Stimulated activated CD4-positive, alpha-beta T cell treated with anti-CD3 and anti-CD28 coated beads, TNF-alpha, amount 100 ng/mL, for 48 hours (primary cell): ENCODE measurements around the gene ZNF286A.
"Not testable (repeated sequence)": the region's sequence is repeated elsewhere in the genome, so short reads cannot be mapped to it uniquely, and the experiment has no call there.

ENCODE experiments used
- DNase-seq, 3 donors: peaks; one replicate each; pipeline ENCODE4 v3.0.0-alpha.2; 2020; ENCODE audit warnings: low read depth in 3 of 3

ZNF286A gene

DNA sequence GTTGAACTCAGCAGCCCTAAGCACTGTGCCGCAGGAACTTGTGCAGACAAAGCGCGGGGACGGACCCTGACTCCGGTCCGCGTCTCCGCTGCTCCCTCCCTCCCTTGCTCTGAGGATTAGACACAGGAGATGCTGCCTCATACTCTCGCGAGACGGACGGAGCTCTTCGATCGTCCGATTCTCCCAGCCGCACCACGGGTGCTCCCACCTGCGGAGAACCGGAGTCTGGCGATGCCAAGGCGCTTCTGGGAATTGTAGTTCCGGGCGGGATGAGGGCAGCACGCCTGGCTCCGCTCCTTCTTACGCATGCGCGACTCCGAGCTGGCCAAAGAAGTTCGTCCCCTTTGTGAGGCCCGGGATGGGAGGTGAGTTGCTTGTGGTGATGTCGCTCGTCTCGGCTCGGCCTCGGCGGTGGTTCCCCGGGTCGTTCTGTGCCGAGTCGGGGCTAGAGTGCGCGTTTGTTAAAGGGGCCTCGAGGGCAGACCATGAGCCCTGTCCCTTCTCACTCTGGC lies at the start of gene ZNF286A:
Gene ZNF286A, plus strand, starts transcription at position 340 of the 512 bp plus-strand sequence. CDS start 578 bp downstream, outside the sequence.
- peak; percentile 90 to 99 (median 98) for DNase-seq

DNA sequence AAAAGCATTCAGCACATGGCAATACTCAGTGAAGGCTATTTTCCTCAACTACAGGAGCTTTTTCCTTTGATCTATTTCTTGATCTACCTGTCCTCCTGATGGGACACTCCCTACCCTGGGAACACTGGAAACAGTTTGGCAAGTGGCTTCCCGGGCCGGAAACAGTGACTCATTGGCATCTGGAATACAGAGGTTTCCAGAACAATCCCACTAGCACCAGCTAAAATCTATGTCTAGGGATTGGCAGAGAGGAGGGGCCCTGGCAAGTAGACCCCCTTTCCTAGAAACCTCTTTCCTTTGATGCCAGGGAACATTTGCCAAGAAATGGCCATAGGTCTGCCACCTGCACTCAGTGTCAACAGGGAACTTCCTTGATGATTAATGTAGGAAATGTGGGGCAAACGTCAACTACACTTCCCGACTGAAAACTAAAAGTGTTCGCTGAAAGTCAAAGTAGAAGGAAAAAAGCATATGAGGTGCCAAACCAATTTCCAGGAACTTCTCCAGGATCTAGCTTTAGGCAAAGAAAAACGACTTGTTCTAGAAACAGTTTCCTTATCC lies 49.6 kb upstream of the ZNF286A start:
- no peak for DNase-seq

DNA sequence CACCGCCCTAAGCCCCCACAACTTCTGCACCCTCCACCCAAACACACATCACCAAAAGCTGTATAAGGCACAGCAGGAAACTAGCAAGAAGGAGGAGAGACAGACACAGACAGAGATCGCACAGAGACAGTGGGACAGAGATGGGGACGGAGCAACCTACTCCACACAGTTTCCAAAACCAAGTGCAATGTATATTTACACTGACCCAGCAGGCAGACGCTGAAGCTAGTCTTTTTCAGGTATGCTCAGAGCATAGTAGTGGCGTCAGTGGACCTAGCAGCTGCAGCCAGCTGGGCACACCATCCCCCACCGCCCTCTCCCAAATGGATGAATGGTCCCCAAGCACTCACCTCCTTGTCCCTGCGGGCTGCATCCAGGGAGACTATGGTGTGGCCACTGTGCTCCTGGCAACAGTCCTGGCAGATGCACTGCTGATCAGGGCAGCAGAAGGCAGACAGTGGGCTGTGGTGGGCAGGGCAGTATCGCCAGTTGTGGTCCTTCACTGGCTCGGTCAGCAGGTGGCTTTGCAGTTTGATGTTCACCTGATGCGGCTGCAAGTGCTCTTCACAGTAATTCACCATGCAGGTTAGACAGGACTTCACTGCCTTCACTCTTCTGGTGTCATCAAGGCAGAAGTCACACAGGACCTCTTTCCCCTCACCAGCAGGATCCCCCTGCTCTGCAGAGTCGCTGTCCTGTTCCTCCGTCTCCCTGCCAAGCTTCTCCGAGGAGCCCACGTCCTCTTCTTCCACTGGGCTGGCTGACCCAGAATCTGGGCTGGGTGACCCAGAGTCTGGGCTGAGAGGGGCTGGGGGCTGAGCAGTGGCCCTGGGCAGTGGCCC lies 48.6 kb upstream of the ZNF286A start:
- no peak for DNase-seq

DNA sequence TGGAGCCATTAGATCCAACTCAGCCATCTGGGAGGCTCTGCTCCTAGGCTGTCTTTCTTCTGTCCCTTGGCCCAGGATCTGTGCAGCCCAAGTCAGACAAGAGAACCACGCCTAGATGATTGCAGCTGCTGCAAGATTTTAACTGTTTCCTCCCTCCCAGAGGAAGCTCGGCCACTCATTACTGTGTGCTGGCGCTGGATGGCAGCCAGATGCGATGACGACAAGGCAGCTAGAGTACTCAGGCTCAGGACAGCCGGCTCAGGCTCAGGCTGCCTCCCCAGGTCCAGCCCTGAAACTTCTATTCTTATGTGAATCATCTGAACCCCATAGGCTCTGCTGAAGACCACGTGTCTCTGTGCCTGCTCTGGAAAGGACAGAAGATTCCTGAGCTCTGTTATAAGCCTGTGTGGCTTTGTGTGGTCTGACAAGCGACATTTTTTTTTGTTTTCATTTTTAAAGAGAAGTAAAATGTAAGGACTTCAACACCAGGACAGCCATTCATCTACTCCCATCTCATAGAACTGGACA lies 47.9 kb upstream of the ZNF286A start:
- peak in 1 of 3 donors; percentile 8 for DNase-seq

DNA sequence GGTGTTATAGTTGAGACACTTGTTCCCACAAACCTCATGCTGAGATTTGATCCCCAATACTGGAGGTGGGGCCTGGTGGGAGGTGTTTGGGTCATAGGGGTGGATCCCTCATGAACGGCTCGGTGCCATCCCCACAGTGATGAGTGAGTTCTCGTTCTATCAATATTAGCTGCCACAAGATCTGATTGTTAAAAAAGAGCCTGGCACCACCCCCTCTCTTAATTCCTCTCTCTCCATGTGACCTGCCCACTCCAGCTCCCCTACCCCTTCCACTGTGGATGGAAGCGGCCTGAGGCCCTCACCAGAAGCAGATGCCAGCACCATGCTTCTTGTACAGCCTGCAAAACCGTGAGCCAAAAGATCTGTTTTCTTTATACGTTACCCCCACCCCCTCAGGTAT lies 46.6 kb upstream of the ZNF286A start:
- no peak for DNase-seq

DNA sequence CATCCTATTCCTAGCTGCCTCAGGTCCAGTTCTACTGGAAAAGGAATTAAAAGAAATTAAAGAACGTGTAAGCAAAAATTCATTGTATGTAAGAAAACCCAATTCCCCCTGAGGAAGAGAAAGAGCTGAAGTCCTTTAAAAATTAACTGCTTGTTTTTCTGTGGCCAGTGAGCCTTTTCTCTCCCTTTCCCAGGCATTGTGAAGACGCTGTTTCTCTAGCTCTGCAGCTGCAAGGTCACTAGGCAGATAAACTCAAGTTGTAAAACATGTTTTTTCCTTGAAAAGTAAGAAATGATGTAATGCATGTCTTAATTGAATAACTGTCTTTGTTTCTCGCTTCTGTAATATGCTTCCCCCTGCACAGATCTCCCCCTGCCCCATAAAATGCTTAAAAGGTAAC lies 45.2 kb upstream of the ZNF286A start:
- not testable (repeated sequence) for DNase-seq

DNA sequence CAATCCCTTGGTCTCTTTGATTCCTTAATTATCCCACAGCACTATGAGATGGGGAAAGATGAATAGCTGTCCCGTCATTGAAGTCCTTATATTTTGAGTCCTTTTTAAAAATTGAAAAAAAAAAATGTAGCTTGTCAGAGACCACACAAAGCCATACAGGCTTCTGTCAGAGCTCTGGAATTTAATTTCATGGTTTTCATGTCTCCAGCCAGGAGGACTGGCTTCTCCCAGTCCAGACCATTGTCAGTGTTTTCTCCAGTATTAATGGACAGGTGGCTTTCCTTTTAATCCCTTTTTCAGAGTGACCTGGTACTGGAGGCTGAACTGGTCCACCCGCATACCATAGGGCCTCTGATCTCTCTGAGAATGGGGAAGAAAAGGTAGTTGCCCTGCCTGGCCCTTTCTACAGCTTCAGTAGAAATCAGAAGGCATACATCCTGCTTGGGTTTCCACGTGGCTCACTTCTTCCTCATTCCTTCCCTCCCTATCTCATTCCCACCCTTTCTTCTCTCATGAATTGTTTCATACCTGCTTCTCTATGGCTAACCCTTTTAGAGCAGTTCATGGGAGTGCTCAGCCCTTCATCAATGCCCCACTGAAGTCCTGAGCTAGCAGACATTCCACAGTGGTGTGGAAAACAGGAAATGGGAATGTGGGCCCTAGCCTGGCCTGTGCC lies 44.5 kb upstream of the ZNF286A start:
- no peak for DNase-seq

DNA sequence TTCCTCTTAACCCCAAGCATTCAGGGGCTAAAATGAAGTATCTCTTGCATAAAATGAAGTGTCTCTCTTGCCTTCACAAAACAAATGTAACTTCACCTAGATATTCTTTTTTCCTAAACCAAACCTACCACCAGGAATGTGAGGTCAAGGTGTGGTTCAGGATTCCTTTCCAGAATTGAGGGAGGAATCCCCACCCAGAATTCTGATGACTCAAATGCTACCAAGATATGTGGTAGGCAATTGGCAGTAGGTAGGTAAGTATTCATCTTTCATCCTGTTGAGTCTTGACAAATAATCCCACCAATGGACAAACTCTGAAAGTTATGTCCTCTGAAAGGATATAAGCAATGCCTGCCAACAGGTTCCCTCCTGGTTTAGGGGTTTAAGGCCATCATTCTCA lies 41.7 kb upstream of the ZNF286A start:
- DNase-seq: no peak

DNA sequence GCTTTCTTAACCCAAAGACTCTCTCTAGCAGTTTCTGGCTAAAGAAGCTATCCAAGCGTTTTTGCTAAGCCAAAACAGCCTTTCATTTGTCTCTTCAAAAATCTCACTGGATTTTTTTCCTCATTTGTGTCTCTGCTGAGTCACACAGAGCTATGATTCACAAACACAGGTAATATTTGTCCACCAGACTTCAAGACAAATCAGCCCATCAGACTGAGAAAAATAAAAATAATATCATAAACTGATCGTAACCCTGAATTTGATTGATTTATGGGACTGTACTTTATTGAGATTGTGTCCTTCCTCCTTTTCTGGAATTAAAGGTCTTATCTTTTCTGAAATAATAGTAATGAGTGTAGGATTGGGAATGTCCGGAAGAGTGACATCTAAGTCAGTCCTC lies 41.3 kb upstream of the ZNF286A start:
- no peak for DNase-seq

DNA sequence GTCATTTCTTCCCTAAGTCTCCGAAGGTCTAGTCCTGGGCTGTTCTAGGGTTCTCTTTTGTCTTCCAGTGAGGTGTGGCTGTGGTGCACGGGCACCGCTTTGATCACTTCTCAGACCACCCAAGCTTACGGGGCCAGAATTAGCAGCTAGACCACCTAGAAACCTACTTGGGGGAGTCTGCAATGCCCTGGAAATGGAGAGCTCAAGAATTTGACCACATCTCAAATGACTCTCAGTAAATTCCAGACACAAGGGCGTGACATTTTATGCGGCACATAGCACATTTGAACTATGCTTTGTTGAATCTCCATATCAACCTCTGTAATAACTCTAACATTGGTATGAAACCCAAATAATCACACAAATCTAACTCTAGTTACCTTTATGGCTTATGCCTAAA lies 40.3 kb upstream of the ZNF286A start:
- no peak for DNase-seq

DNA sequence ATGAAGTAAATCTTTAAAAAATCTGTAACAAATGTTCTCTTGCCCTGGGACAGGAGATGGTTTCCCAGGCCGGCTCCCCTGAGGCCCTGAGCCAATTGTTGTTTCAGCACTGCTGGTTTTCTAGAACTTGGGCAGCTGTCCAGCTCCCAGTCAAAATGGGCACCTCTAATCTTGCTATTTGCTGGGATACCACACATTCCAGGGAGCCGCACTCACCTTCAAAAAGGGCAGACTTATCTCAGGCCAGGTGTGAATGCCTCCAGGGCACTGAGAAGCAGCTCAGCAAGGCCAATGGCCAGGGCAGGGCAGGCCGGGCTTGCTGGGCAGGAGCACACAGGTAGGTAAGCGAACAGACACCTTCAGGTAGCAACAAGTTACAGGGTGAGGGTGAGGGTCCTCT lies 39.9 kb upstream of the ZNF286A start:
- DNase-seq: no peak

DNA sequence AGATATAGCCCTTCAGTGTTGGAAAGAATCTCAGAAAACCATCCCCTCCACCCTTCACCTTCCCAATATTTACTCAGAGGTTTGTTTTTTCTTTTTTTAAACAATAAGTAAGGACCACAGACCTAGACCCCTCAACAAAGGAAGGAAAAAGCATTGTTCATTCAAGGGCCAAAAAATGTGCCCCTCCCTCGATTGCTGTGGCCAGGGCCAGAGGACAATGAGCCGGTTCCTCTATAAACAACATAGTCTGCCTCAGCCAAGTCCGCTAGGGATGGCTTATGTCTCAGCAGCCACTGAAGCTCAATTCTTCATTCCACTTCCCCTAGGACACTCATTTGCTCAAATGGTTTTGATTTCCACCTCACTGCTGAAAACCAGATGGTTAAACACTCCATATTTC lies 39.5 kb upstream of the ZNF286A start:
- no peak for DNase-seq

DNA sequence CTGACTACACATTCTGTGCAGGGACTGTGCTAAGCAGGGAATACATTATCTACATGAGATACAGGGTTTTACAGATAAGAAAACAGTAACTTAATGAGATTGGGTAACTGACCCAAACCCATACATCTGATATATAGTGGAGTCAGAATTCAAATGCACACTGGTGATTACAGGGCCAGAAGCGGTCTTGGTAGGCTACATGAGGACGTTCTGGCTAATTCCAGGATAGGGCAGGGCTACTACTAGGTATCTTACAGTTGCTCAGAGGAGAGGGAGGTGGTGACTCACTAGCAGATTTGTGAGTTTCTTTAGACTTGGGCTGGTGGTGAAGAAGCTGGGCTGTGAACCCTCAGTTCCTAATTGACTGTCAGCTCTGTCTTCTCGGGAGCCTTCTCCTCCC lies 36.9 kb upstream of the ZNF286A start:
- DNase-seq: no peak

DNA sequence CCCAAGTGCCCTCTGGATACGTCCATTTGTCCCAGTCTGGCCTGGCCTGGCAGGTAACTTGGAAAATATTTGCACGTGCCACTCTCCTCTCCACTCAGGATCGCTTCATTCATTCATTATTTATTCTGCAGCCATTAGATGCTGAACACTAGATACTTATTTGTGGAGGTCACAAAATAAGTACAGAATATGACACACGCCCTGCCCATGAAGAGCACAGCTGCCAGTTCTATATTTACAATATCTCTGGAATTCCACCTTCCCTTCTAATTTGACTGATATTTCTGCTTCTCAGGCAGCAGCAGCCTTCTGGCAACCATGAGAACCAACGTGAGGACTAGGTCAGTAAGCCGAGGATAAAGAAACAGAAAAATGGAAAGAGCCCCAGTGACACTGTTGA lies 36.4 kb upstream of the ZNF286A start:
- DNase-seq: no peak

DNA sequence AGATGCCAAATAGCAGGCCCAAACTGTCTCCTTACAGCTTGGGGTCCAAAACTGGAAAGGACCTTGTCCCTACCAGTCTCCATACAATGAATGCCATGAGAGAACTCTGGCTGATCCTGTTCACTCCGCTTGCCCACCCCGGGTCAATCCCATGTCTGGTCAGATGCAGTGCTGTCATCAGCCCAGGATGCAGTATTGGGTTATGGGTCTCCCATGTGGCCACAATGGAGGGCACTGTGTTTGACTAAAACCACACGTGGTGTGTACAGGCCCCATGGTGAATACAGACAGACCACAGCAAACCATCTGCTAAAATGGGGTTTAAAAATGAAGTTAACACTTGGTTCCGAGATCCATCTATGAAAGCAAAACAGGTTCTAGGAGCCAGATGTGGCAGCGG lies 35.9 kb upstream of the ZNF286A start:
- no peak for DNase-seq

DNA sequence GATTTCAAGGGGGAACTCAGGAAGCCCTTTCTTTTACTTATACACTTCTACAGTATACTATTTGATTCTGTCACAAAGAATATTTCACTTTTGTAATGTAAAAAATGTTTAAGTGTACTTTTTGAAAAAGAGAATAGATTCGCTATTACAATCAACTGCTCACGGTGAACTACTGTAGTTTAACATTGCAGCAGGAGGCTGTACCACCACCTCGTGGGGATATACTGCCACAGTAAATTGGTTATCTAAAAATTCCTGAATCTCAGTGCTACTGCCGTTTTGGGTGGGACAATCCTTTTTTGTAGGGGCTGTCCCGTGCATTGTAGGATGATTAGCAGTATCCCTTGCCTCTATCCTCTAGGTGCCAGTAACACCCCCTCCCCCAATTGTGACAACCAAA lies 30.0 kb upstream of the ZNF286A start:
- DNase-seq: not testable (repeated sequence)

DNA sequence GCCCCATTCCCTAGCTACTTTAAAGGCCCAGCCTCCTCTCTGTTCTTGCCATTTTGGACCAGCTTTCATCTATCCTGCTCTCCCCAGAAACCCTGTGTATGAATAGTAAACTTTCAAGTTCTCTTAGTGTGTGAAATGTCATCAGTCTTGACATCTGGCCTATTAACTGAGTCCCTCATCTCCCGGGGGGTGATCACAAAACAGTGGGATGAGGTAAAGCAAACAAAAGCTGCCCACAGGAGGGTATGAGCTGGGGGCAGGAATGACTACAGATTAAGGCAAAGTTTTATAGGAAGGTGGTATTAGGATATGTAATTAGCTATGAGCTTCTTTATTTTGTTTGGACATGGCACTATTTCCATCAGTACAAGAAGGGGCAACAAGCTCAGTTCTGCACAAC lies 24.9 kb upstream of the ZNF286A start:
- not testable (repeated sequence) for DNase-seq

DNA sequence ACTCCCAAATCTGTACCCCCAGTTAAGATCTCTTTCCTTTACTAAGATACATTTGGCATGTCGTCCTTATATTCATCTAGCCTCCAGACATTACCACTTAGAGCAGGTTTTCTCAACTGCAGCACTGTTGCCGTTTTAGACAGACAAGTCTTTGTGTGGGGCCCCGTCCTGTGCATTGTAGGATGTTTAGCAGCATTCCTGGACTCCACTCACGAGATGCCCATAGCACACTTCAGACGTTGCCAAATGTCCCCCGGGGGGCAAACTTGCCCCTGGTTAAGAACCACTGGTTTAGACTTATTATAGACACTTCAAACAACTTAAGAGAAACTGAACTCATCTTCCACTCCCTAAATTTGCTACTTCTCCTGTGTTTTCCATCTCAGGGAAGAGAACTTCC lies 23.6 kb upstream of the ZNF286A start:
- not testable (repeated sequence) for DNase-seq

DNA sequence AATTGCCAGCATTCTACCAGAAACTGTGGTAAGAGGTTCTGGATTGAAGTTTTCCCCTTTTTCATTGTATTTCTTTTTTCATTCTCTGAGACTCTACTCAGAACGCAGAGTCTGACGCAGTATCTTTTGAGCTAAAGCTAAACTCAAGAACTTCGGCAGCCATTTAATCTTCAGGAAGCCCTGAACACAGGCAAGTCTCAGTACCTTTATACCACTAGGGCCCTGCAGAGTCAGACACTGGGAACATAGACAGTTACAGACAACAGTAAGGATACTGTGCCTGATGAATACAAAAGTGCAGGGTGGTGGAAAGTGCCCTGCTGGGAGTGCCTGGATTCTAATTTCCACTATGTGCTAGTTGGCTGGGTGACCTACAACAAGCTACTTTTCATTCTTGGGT lies 16.4 kb upstream of the ZNF286A start:
- not testable (repeated sequence) for DNase-seq

DNA sequence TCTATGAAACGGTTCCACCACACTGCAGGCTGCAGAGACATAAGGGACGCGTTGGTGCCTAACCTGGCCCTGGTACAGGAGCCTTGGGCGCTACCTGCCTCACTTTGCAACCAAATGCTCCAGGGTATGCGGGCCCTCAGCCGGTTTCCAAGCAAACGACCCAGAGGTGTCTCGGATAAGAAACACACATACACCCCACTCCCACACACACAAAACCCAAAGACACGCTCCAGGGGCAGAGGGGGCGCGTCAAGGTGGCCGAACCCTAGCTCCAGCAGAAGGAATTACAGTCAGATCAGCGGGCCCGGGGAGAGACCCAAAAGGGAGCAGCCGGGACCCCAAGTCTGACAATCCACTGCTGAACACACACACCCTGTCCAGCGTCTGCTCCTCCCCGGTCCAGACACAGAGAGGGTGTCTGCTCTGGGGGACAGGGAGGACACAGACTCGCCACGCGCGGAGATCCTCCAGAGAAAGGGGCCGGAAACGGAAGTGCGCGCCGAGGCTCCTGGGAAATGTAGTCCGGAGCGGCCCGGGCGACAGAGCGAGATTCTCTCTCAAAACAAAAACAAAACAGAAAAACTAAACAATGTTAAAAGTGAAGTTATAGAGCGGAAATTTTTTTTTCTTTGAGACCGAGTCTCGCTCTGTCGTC lies 15.6 kb upstream of the ZNF286A start, which contains the start of gene TRIM16:
Gene TRIM16, minus strand, starts transcription at position 488 of the 655 bp plus-strand sequence. CDS start 32,702 bp downstream, outside the sequence.
- peak; percentile 46 to 63 (median 48) for DNase-seq

DNA sequence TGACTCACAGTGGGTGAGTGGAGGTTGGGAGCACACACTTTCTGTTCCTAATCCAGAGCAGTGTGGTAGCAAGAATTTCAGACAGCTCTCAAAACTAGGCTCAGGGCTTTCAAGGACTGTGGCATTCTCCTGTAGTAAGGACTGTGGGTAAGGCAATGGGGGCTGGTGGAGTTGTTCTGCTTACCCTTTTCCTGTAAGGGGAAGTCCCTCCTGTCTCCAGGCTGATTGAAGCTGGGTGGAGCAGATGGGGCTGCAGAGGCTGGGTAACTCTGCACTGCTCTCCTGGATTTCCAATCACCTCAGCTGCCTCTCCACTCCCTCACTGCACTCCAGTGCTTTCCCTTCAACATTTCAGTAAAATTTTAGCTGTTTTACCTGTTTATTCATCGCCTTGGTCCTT lies 12.1 kb upstream of the ZNF286A start:
- not testable (repeated sequence) for DNase-seq

DNA sequence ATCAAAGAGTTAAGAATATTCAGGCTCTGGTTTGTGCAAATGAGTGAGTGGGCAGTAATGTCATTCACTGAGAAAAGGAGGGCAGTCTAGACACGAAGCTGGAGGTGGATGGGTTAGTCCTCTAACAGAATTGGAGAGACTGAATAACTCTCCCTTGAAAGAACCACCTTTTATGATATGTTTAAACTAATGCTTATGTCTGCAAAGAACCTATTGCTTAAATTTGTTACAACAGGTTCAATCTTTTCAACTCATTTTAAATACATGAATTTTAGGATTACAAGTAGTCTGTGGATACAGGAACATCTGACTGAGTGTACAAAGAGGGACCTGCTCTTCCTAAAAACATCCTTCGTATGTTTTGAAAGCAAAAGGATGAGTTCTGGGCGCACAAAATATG lies 585 bp upstream of the ZNF286A start:
- DNase-seq: not testable (repeated sequence)
